ENCODE results near the gene PCCA.

The PCCA gene

DNA sequence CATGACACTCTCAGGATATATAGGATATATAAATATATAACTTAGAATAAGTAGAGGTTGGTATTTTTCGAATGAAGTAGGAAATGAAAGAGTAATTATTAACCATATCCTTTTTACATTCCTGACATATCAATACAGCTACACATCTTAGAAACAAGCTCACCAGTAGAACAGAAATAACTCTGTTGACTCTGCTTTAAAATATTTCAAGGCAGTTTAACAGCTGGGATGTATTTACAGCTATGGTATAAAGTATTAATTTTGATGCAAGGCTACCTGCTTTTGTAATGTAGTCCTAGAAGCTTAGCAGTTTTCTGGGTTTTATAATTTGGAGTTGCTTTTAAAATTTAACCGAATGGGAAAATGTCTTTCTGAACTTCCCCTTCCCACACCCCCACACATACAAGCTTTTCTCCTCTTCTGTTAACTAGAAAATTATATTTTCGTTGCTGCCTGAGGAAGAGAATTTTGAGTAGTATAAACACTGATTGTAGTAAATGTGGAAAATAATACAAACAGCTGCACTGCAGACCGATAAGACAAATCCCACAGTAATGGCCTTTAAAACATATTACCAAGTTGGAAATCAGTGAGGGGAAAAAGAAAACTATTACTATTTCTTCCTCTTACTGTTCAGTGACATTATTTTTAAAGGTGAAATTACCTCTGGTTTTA lies 352.0 kb downstream of the PCCA start:
- TF ChIP-seq, protein P1, sequence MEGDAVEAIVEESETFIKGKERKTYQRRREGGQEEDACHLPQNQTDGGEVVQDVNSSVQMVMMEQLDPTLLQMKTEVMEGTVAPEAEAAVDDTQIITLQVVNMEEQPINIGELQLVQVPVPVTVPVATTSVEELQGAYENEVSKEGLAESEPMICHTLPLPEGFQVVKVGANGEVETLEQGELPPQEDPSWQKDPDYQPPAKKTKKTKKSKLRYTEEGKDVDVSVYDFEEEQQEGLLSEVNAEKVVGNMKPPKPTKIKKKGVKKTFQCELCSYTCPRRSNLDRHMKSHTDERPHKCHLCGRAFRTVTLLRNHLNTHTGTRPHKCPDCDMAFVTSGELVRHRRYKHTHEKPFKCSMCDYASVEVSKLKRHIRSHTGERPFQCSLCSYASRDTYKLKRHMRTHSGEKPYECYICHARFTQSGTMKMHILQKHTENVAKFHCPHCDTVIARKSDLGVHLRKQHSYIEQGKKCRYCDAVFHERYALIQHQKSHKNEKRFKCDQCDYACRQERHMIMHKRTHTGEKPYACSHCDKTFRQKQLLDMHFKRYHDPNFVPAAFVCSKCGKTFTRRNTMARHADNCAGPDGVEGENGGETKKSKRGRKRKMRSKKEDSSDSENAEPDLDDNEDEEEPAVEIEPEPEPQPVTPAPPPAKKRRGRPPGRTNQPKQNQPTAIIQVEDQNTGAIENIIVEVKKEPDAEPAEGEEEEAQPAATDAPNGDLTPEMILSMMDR (IDR thresholded peaks at IDR 0.05; ENCODE audit: low read depth, low read length, missing control alignments), result no peak
- H3K4me3 ChIP-seq (replicated peaks; ENCODE audit: low read depth, low read length), result no peak overlapping the region
- no peak for DNase-seq (ENCODE audit: extremely low read depth, low read depth)

DNA sequence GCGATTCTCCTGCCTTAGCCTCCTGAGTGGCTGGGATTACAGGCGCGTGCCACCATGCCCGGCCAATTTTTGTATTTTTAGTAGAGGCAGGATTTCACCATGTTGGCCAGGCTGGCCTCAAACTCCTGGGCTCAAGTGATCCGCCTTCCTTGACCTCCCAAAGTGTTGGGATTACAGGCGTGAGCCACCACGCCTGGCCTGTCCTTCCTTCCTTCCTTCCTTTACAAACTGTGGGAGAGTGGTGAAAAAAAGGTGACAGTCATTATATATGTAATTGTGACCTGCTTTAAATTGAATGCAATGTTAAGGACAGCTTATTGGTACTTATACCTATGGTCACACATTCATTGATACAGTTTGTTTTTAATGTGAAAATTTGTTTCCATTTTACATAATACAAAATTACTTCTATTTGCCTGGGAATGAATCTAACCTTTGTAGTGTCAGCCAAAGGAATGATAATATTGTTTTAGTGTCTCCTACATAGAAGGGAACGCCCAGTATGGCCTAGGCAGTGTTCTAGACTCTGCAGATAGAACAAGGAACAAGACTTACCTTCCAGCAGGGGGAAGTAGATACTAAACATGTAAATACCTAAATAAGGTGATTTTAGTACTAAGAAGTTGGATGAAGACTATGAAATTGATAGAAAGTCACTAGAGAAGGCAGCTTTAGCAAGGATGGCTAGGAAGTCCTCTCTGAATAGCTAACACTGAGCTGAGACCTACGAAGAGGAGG lies 353.4 kb downstream of the PCCA start:
- no peak overlapping the region for H3K4me3 ChIP-seq (replicated peaks; ENCODE audit: low read depth, low read length)
- TF ChIP-seq, protein P1 (IDR thresholded peaks at IDR 0.05; ENCODE audit: low read depth, low read length, missing control alignments), result no peak

DNA sequence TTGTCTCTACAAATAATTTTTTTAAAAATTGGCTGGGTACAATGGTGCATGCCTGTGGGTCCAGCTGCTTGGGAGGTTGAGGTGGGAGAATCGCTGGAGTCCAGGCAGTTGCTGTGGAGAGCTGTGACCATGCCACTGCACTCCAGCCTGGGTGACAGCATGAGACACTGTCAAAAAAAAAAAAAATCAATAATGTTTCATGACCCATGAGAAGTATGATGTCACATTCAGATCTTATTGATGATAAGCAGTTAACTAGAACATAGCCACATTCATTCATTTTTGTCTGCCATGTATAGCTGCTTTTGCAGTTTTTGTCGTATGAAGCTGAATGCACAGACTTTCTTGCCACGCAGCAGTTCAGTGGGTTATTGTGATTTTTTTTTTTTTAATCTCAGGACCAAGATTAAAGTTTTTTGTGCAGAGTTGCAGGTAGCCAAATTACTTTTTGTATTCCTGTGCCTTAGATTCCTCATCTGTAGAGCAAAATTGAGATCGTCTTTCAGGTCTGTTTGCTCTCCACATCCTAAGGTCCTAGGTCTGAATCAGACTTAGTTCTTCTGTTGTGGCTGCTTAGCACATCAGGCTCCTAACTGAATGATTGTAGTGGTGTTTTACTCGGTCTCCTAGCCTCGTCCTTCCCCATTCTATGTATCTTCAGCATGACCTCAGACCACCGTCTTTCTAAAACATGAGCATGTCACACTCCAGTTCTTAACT lies 354.5 kb downstream of the PCCA start:
- TF ChIP-seq, protein P1 (IDR thresholded peaks at IDR 0.05; ENCODE audit: low read depth, low read length, missing control alignments), result no peak
- no peak overlapping the region for H3K4me3 ChIP-seq (replicated peaks; ENCODE audit: low read depth, low read length)
- DNase-seq (ENCODE audit: extremely low read depth, low read depth), result no peak

More for the DNA sequence above, 353.4 kb downstream of the PCCA start:
- no peak for DNase-seq (ENCODE audit: extremely low read depth, low read depth)

DNA sequence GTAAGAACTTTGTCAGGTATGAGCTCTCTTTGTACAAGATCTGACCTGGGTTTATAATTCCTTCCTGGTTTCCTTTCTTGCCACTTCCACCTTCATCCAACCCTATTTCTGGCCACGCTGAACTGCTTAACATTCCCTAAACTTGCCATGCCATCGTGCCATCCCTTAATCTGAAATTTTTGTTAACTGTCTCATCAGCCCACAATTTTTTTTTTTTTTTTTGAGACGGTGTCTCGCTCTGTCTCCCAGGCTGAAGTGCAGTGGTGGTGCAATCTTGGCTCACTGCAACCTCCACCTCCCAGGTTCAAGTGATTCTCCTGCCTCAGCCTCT lies 355.1 kb downstream of the PCCA start:
- no peak for DNase-seq (ENCODE audit: extremely low read depth, low read depth)
- no peak overlapping the region for H3K4me3 ChIP-seq (replicated peaks; ENCODE audit: low read depth, low read length)

DNA sequence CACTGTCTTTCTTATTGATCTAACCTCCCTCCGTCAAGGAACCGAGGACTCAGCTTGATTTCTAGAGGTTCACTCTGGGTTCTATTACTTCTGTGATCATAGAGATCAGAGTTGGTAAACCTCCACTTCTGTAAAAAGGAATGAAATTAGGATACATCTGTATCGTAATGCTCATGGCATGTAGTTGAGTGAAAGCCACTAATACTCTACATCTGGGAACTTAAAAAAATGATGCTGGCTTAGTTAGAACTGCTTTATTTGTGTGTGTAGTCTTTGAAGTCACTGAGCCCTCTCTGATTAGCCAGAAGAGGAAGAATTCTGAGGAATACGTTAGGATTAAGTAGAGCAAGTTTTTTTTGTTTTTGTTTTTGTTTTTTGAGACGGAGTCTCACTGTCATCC lies 358.9 kb downstream of the PCCA start:
- DNase-seq (ENCODE audit: extremely low read depth, low read depth), result no peak
- TF ChIP-seq, protein P1 (IDR thresholded peaks at IDR 0.05; ENCODE audit: low read depth, low read length, missing control alignments), result no peak
- H3K4me3 ChIP-seq (replicated peaks; ENCODE audit: low read depth, low read length), result no peak overlapping the region

More for the DNA sequence above, 355.1 kb downstream of the PCCA start:
- TF ChIP-seq, protein P1 (IDR thresholded peaks at IDR 0.05; ENCODE audit: low read depth, low read length, missing control alignments), result no peak

DNA sequence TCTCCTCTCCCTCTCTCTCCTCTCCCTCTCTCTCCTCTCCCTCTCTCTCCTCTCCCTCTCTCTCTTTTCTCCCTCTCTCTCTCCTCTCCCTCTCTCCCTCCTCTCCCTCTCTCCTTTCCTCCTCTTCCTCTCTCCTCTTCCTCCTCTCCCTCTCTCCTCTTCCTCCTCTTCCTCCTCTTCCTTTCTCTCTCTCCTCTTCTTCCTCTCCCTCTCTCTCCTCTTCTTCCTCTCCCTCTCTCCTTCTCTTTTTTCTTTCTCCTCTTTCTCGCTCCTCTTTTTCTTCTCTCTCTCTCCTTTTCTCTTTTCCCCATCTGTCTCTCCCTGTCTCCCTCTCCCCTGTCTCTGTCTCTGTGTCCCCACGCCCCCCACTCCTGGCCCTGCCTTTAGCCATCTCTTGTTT lies 363.0 kb downstream of the PCCA start:
- TF ChIP-seq, protein P1 (IDR thresholded peaks at IDR 0.05; ENCODE audit: low read depth, low read length, missing control alignments), result no peak
- no peak for DNase-seq (ENCODE audit: extremely low read depth, low read depth)

More for the DNA sequence above, 363.0 kb downstream of the PCCA start:
- H3K4me3 ChIP-seq (replicated peaks; ENCODE audit: low read depth, low read length), result no peak overlapping the region
